Loucy (cell line): ENCODE measurements around the gene DNAJB12.
"Not testable (repeated sequence)": the region's sequence is repeated elsewhere in the genome, so short reads cannot be mapped to it uniquely, and the experiment has no call there.

Experiments used
- H2AFZ ChIP-seq: fragments of 200-600 bp; sonication (generic); 2 replicates; pipeline ENCODE4 v1.6.0; 2016; ENCODE audit warnings: antibody characterized with exemption, mild to moderate bottlenecking, low read length, moderate library complexity
- H3F3A ChIP-seq: fragments of 200-600 bp; 2 replicates; pipeline ENCODE4 v1.6.0; 2016; ENCODE audit warnings: antibody characterized with exemption, low read depth, mild to moderate bottlenecking
- H3K27me3 ChIP-seq: fragments of 200-600 bp; sonication (generic); 2 replicates; pipeline ENCODE4 v1.6.1; 2014; ENCODE audit warnings: low read length, mild to moderate bottlenecking; ENCODE audit not compliant: insufficient read depth, poor library complexity, severe bottlenecking
- H3K36me3 ChIP-seq: fragments of 200-600 bp; sonication (generic); 2 replicates; pipeline ENCODE4 v1.6.1; 2016; ENCODE audit warnings: low read length; ENCODE audit not compliant: insufficient read depth
- H3K4me1 ChIP-seq: fragments of 200-600 bp; sonication (generic); 2 replicates; pipeline ENCODE4 v1.5.1; 2014; ENCODE audit warnings: low read length, mild to moderate bottlenecking; ENCODE audit not compliant: insufficient read depth, poor library complexity, severe bottlenecking
- H3K4me2 ChIP-seq: fragments of 200-600 bp; sonication (generic); 2 replicates; pipeline ENCODE4 v1.6.0; 2014; ENCODE audit warnings: antibody characterized with exemption, low read length, low read depth, mild to moderate bottlenecking; ENCODE audit not compliant: poor library complexity, severe bottlenecking
- H3K4me3 ChIP-seq: fragments of 200-600 bp; sonication (generic); 2 replicates; pipeline ENCODE4 v1.5.1; 2014; ENCODE audit warnings: low read length, mild to moderate bottlenecking, mixed read lengths; ENCODE audit not compliant: poor library complexity, severe bottlenecking
- H3K79me2 ChIP-seq: fragments of 200-600 bp; sonication (generic); 2 replicates; pipeline ENCODE4 v1.6.1; 2014; ENCODE audit warnings: low read length; ENCODE audit not compliant: insufficient read depth
- H3K9ac ChIP-seq: fragments of 200-600 bp; sonication (generic); 2 replicates; pipeline ENCODE4 v1.6.0; 2014; ENCODE audit warnings: mild to moderate bottlenecking, low read depth, low read length, moderate library complexity; ENCODE audit not compliant: poor library complexity, severe bottlenecking
- H3K9me2 ChIP-seq: fragments of 200-600 bp; sonication (generic); replicated peaks from 2 replicates; pipeline ENCODE4 v1.6.1; 2016; ENCODE audit warnings: low read depth, low read length, mixed read lengths
- H3K9me3 ChIP-seq: fragments of 200-600 bp; sonication (generic); 2 replicates; pipeline ENCODE4 v1.6.1; 2014; ENCODE audit warnings: mild to moderate bottlenecking, antibody characterized with exemption, low read length, low read depth; ENCODE audit not compliant: insufficient read depth
- H4K20me1 ChIP-seq: fragments of 200-600 bp; sonication (generic); 2 replicates; pipeline ENCODE4 v1.6.0; 2014; ENCODE audit warnings: antibody characterized with exemption, low read length, mild to moderate bottlenecking; ENCODE audit not compliant: insufficient read depth, poor library complexity, severe bottlenecking
- EZH2phosphoT487 ChIP-seq: fragments of 200-600 bp; IDR thresholded peaks from 2 replicates; pipeline ENCODE4 v1.6.1; 2018; ENCODE audit warnings: antibody characterized with exemption, mild to moderate bottlenecking, moderate library complexity, borderline replicate concordance
- TF ChIP-seq, protein P1 (sequence below): fragments of 200-600 bp; sonication (generic); conservative IDR thresholded peaks from 2 replicates; pipeline ENCODE4 v1.5.1; 2014; ENCODE audit warnings: mild to moderate bottlenecking, antibody characterized with exemption, low read length

Gene DNAJB12

DNA sequence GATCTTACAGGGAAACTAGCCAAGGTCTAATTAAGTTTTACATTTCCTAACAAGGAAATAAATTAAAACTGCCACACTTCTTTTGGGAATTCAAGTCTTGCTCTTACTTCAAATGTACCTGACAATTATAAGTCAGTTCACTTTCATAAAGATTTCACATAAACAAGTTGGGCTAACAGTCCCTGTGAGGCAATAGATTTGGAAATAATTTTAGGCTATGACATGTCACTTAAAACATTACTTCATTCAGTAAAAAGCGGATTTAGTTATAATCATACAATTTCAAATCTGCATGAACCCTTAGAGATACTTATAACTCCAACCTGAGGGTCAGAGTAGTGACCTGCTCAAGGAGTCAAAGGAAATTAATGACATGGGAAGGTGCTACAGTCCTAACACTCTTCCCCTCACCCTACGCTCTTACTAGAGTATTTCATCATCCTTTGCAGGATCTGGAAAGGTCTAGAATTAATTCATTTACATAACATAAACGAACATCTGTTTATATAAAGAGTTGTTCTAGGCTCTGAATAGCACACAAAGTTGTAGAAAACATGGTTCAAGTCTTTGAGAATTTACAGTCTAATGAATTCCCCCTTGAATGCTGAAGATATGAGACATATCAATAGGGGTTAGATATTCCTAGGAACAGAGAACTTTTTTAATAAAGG, 32.3 kb upstream of the DNAJB12 start:
- Histone ChIP-seq H3K9me2 (no peaks in the 10 kb centered on the region), H4K20me1 (no peaks in the 10 kb centered on the region), H3K27me3 (no peaks in the 10 kb centered on the region), H3K79me2 (no peaks in the 10 kb centered on the region), H3K9me3 (no peaks in the 10 kb centered on the region), H3K4me3 (no peak overlapping the region), H3F3A (no peaks in the 10 kb centered on the region), H3K4me1 (peaks cover 5% of the 10 kb centered on the region), H3K9ac (no peak overlapping the region), H3K36me3 (no peaks in the 10 kb centered on the region), H2AFZ (no peak overlapping the region), H3K4me2 (no peak overlapping the region)
- TF ChIP-seq, protein P1, sequence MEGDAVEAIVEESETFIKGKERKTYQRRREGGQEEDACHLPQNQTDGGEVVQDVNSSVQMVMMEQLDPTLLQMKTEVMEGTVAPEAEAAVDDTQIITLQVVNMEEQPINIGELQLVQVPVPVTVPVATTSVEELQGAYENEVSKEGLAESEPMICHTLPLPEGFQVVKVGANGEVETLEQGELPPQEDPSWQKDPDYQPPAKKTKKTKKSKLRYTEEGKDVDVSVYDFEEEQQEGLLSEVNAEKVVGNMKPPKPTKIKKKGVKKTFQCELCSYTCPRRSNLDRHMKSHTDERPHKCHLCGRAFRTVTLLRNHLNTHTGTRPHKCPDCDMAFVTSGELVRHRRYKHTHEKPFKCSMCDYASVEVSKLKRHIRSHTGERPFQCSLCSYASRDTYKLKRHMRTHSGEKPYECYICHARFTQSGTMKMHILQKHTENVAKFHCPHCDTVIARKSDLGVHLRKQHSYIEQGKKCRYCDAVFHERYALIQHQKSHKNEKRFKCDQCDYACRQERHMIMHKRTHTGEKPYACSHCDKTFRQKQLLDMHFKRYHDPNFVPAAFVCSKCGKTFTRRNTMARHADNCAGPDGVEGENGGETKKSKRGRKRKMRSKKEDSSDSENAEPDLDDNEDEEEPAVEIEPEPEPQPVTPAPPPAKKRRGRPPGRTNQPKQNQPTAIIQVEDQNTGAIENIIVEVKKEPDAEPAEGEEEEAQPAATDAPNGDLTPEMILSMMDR = no peak
- no peak for TF ChIP-seq EZH2phosphoT487

DNA sequence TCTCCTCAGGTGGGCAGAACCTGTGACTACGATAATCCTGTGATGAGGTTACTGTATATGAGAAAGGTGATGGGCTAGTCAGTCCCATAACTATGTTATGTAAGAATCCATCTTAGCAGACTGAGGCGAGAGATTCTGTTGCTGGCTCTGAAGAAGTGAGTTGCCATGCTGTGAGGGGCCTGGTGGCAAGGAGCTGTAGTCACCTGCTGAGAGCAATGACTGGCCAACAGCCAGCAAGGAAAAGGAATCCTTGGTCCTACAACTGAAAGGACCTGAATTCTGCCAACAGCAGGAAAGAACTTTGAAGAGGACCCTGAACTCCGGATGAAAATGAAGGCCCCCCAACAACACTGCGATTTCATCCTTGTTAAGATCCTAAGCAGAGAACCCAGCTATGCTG, 31.0 kb upstream of the DNAJB12 start:
- H3K9ac ChIP-seq = no peak overlapping the region
- peaks cover 5% of the 10 kb centered on the region for H3K4me1 ChIP-seq
- no peak overlapping the region for H3K4me2 ChIP-seq
- no peak overlapping the region for H2AFZ ChIP-seq
- no peak overlapping the region for H3K4me3 ChIP-seq
- no peaks in the 10 kb centered on the region for H3K9me2 ChIP-seq
- H3K79me2 ChIP-seq = no peaks in the 10 kb centered on the region
- TF ChIP-seq, protein P1 = no peak
- TF ChIP-seq EZH2phosphoT487 = no peak
- no peaks in the 10 kb centered on the region for H3K9me3 ChIP-seq
- H3F3A ChIP-seq = no peaks in the 10 kb centered on the region
- no peaks in the 10 kb centered on the region for H3K27me3 ChIP-seq
- H4K20me1 ChIP-seq = no peaks in the 10 kb centered on the region
- no peaks in the 10 kb centered on the region for H3K36me3 ChIP-seq

DNA sequence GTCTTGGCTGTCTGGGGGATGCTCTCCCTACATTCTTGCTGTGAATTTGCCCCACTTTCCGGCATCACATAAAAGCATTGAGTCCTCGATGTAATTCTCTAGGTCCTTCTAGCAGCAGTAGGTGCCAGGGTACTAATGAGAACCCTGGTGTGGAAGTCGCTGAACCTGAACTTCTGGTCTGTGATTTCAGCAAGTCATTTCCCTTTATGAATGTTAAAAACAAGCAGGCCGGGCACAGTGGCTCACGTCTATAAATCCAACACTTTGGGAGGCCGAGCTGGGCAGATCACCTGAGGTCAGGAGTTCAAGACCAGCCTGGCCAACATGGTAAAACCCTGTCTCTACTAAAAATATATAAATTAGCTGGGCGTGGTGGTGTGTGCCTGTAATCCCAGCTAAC, 30.3 kb upstream of the DNAJB12 start:
- H3K4me2 ChIP-seq, H3F3A ChIP-seq, H3K9me2 ChIP-seq, H3K4me3 ChIP-seq, H3K79me2 ChIP-seq, H3K4me1 ChIP-seq, H3K9me3 ChIP-seq, H4K20me1 ChIP-seq, H3K27me3 ChIP-seq, H2AFZ ChIP-seq, H3K36me3 ChIP-seq, H3K9ac ChIP-seq: not testable (repeated sequence)

DNA sequence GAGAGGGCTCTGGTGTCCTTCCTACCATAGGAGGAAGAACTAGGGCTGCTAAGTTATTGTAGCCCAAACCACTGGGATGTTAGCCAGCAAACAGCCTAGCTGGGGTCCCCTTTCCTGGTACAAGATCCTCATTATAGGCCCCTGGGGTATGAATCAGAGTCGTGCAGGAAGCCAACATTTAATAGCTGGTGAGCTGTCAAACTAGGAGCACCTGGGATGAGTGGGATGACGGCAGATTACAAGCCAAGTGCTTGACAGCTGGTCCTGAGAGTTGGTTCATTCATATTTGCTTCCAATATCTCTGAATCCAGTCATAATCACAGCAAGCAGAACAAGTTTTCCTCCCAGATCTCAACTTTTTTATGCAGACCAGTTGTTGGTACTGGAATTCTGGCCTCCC, 25.1 kb upstream of the DNAJB12 start:
- peaks cover 14% of the 10 kb centered on the region for H3K4me1 ChIP-seq
- no peak overlapping the region for H2AFZ ChIP-seq
- no peak overlapping the region for H3K4me3 ChIP-seq
- H3K36me3 ChIP-seq = peaks cover 7% of the 10 kb centered on the region; the same call in 1 of the 2 replicates
- no peaks in the 10 kb centered on the region for H3K79me2 ChIP-seq
- H4K20me1 ChIP-seq = no peaks in the 10 kb centered on the region
- H3K9me3 ChIP-seq = no peaks in the 10 kb centered on the region
- no peaks in the 10 kb centered on the region for H3K27me3 ChIP-seq
- H3F3A ChIP-seq = no peaks in the 10 kb centered on the region
- no peak overlapping the region for H3K4me2 ChIP-seq
- H3K9me2 ChIP-seq = no peaks in the 10 kb centered on the region
- TF ChIP-seq, protein P1 = no peak
- no peak for TF ChIP-seq EZH2phosphoT487
- H3K9ac ChIP-seq = no peak overlapping the region
